ENCODE results near the gene APCDD1L. TPM values are rescaled to one million over a fixed set of nuclear protein-coding genes. Genes with fewer than 3 reads are reported as not detected.

Gene APCDD1L
- total and polyA plus RNA-seq, 2 experiments from 2014 or later = 16.6 to 25.6 TPM

- Histone ChIP-seq H3K4me2 (ENCODE audit: unreplicated experiment) (no peak overlapping the region), H3K9ac (no peak overlapping the region), H4K20me1 (ENCODE audit: insufficient read depth) (no peaks in the 10 kb centered on the region), H3F3A (ENCODE audit: insufficient read depth) (no peaks in the 10 kb centered on the region), H3K9me2 (ENCODE audit: insufficient read depth) (no peaks in the 10 kb centered on the region), H3K27me3 (replicated peaks; ENCODE audit: insufficient read depth) (no peaks in the 10 kb centered on the region), H3K4me1 (ENCODE audit: insufficient read depth) (no peaks in the 10 kb centered on the region), H3K4me3 (no peak overlapping the region), H3K9me3 (ENCODE audit: low read depth) (no peaks in the 10 kb centered on the region), H2AFZ (no peak overlapping the region), H3K79me2 (ENCODE audit: insufficient read depth) (no peaks in the 10 kb centered on the region), H3K36me3 (ENCODE audit: low read depth) (no peaks in the 10 kb centered on the region), H3K27ac (no peak overlapping the region)
- TF ChIP-seq EZH2phosphoT487 (IDR thresholded peaks at IDR 0.05; ENCODE audit: insufficient read depth, low read depth) = no peak
- in situ Hi-C loops (cut with MboI) = no loop called here
- 14 to 71% methylated on average over 1 of the region's 1 CpG for WGBS, 2 experiments (ENCODE audit: low coverage in 1 of 2, low lambda C conversion rate in 2 of 2, missing lambda C conversion rate in 2 of 2)
- no peak for DNase-seq
Observed at GRCh38 chr20:58503668-58504067, 11.5 kb downstream of the APCDD1L start.

GRCh38 chr20:58500256-58500655, 14.9 kb downstream of the APCDD1L start:
- H3K9ac ChIP-seq = no peak overlapping the region
- no peak overlapping the region for H2AFZ ChIP-seq
- H3K36me3 ChIP-seq (ENCODE audit: low read depth) = no peaks in the 10 kb centered on the region
- no peaks in the 10 kb centered on the region for H4K20me1 ChIP-seq (ENCODE audit: insufficient read depth)
- no peak overlapping the region for H3K27ac ChIP-seq
- no peaks in the 10 kb centered on the region for H3K9me3 ChIP-seq (ENCODE audit: low read depth)
- H3K9me2 ChIP-seq (ENCODE audit: insufficient read depth) = no peaks in the 10 kb centered on the region
- TF ChIP-seq EZH2 (IDR thresholded peaks at IDR 0.05; ENCODE audit: insufficient read depth, poor library complexity, severe bottlenecking) (no peak), EZH2phosphoT487 (IDR thresholded peaks at IDR 0.05; ENCODE audit: insufficient read depth, low read depth) (no peak)
- no peaks in the 10 kb centered on the region for H3K79me2 ChIP-seq (ENCODE audit: insufficient read depth)
- no peaks in the 10 kb centered on the region for H3K27me3 ChIP-seq (replicated peaks; ENCODE audit: insufficient read depth)
- WGBS, 2 experiments (ENCODE audit: low coverage in 1 of 2, low lambda C conversion rate in 2 of 2, missing lambda C conversion rate in 2 of 2) = 73 to 84% methylated on average over 7 of the region's 7 CpGs
- in situ Hi-C loops (cut with MboI) = no loop called here
- no peaks in the 10 kb centered on the region for H3K4me1 ChIP-seq (ENCODE audit: insufficient read depth)
- no peaks in the 10 kb centered on the region for H3F3A ChIP-seq (ENCODE audit: insufficient read depth)
- DNase-seq = no peak
- H3K4me2 ChIP-seq (ENCODE audit: unreplicated experiment) = no peak overlapping the region
- no peak overlapping the region for H3K4me3 ChIP-seq

GRCh38 chr20:58498470-58499068, 16.6 kb downstream of the APCDD1L start:
- H3K4me1 ChIP-seq (ENCODE audit: insufficient read depth) = no peaks in the 10 kb centered on the region
- peaks cover 5% of the 10 kb centered on the region; the same call in 1 of the 2 replicates for H3F3A ChIP-seq (ENCODE audit: insufficient read depth)
- H3K36me3 ChIP-seq (ENCODE audit: low read depth) = no peaks in the 10 kb centered on the region
- TF ChIP-seq EZH2phosphoT487 (IDR thresholded peaks at IDR 0.05; ENCODE audit: insufficient read depth, low read depth) (no peak), EZH2 (IDR thresholded peaks at IDR 0.05; ENCODE audit: insufficient read depth, poor library complexity, severe bottlenecking) (no peak)
- H3K27ac ChIP-seq = no peak overlapping the region
- no peak for DNase-seq
- H3K4me3 ChIP-seq = no peak overlapping the region
- no peak overlapping the region for H2AFZ ChIP-seq
- H3K9me2 ChIP-seq (ENCODE audit: insufficient read depth) = no peaks in the 10 kb centered on the region
- no peaks in the 10 kb centered on the region for H3K27me3 ChIP-seq (replicated peaks; ENCODE audit: insufficient read depth)
- no peaks in the 10 kb centered on the region for H3K9me3 ChIP-seq (ENCODE audit: low read depth)
- H3K9ac ChIP-seq = no peak overlapping the region
- H3K79me2 ChIP-seq (ENCODE audit: insufficient read depth) = no peaks in the 10 kb centered on the region
- no peaks in the 10 kb centered on the region for H4K20me1 ChIP-seq (ENCODE audit: insufficient read depth)
- H3K4me2 ChIP-seq (ENCODE audit: unreplicated experiment) = no peak overlapping the region
- in situ Hi-C loops (cut with MboI) = loop anchor here (25.0 kb wide), 1 partner anchor 339 kb away; no protein-coding TSS in a partner anchor
- 71 to 74% methylated on average over 9 of the region's 9 CpGs for WGBS, 2 experiments (ENCODE audit: low coverage in 1 of 2, low lambda C conversion rate in 2 of 2, missing lambda C conversion rate in 2 of 2)

GRCh38 chr20:58497724-58498469, 17.3 kb downstream of the APCDD1L start:
- Histone ChIP-seq H3K4me1 (ENCODE audit: insufficient read depth) (no peaks in the 10 kb centered on the region), H3K4me2 (ENCODE audit: unreplicated experiment) (no peak overlapping the region), H3K4me3 (no peak overlapping the region), H3K27ac (no peak overlapping the region), H2AFZ (no peak overlapping the region), H4K20me1 (ENCODE audit: insufficient read depth) (no peaks in the 10 kb centered on the region; the same call in 1 of the 2 replicates), H3K9ac (no peak overlapping the region), H3F3A (ENCODE audit: insufficient read depth) (peaks cover 11% of the 10 kb centered on the region; the same call in 1 of the 2 replicates), H3K9me3 (ENCODE audit: low read depth) (no peaks in the 10 kb centered on the region), H3K27me3 (replicated peaks; ENCODE audit: insufficient read depth) (no peaks in the 10 kb centered on the region), H3K9me2 (ENCODE audit: insufficient read depth) (no peaks in the 10 kb centered on the region), H3K36me3 (ENCODE audit: low read depth) (no peaks in the 10 kb centered on the region), H3K79me2 (ENCODE audit: insufficient read depth) (no peaks in the 10 kb centered on the region)
- WGBS, 2 experiments (ENCODE audit: low coverage in 1 of 2, low lambda C conversion rate in 2 of 2, missing lambda C conversion rate in 2 of 2) = 88 to 92% methylated on average over 13 of the region's 13 CpGs
- TF ChIP-seq EZH2 (IDR thresholded peaks at IDR 0.05; ENCODE audit: insufficient read depth, poor library complexity, severe bottlenecking) (no peak), EZH2phosphoT487 (IDR thresholded peaks at IDR 0.05; ENCODE audit: insufficient read depth, low read depth) (no peak)
- in situ Hi-C loops (cut with MboI) = loop anchor here (25.0 kb wide), 1 partner anchor 339 kb away; no protein-coding TSS in a partner anchor
- no peak for DNase-seq
